Measurements from ENCODE around the gene ARHGAP15.

Gene ARHGAP15

GRCh38 chr2:143702931-143703330 is 573.7 kb downstream of the ARHGAP15 start:
- no peak for DNase-seq

- no peak for DNase-seq
These were observed 575.4 kb downstream of the ARHGAP15 start for GRCh38 chr2:143704451-143705106.

GRCh38 chr2:143705108-143705707 is 576.0 kb downstream of the ARHGAP15 start:
- no peak for DNase-seq

GRCh38 chr2:143706354-143706753 is 577.1 kb downstream of the ARHGAP15 start:
- DNase-seq, result no peak

- DNase-seq, result no peak
These were observed 579.5 kb downstream of the ARHGAP15 start for GRCh38 chr2:143708682-143709081.

- no peak for DNase-seq
These were observed 581.0 kb downstream of the ARHGAP15 start for GRCh38 chr2:143710196-143710595.

DNA sequence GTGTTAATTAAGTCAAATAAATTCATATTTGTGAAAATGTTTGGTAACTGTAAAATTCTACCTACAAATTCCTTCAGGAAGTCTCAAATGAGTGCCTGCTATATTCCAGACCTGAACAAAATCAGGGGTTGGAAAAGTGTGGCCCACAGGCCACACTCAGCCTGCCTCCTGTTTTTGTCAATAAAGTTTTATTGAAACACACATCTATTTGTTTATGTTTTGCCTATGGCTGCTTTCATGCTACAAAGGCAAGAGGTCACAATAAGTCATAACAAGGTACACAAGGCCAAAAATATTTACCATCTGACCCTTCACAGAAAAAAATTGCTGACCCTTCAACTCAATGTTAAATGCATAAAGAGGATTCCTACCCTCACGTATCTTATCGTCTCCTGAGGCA is 581.7 kb downstream of the ARHGAP15 start:
- DNase-seq, result no peak

- DNase-seq, result no peak
These were observed 587.3 kb downstream of the ARHGAP15 start for GRCh38 chr2:143716522-143716921.

GRCh38 chr2:143717053-143717452 is 587.8 kb downstream of the ARHGAP15 start:
- DNase-seq, result no peak

DNA sequence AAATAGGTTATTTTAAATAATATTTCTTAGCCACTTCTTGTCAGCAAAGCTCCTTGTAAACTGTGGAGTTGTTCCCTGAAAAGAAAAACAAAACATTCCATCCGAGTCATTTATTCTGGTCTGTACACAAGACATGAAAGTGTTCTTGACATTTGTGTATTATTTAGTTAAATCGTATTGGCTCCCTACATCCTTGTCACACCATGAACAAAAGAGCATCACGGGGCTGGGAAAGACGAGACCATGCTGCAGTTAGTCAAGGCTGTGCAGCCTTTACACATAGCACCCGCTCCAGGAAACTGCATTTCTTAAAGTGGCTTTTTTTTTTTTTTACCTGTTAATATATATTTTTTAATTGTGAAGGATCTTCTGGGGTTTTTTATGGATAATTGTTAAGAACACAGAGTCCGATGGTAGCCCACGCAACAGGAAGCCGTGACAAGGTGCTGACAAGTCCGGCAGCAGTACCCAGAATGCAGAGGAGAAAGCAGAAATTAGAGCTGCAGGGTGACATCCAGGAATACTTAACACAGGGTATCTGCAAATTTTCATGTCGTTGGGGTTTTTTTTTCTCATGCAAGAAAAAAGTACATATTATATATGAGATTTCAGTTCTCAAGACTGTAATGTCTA is 588.4 kb downstream of the ARHGAP15 start:
- no peak for DNase-seq

DNA sequence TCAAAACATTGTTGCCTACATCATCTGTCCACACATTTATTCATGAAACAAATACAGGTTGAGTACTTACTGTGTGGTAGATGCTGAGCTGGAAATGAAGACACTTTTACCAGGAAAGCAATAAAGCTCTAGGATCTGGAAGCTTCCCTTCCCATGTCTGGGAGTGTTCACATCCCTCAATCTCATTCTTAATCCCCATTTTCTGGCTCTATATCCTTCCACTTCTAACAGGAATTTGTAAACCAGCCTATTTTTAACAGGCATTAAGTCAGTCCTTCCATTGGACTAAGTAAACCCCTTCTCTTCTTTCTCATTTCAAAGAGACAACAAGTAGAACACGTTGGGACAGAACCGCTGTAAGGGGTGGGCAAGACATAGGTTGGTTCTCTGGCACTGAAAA is 589.5 kb downstream of the ARHGAP15 start:
- DNase-seq, result no peak

GRCh38 chr2:143719406-143719805 is 590.2 kb downstream of the ARHGAP15 start:
- DNase-seq, result no peak

DNA sequence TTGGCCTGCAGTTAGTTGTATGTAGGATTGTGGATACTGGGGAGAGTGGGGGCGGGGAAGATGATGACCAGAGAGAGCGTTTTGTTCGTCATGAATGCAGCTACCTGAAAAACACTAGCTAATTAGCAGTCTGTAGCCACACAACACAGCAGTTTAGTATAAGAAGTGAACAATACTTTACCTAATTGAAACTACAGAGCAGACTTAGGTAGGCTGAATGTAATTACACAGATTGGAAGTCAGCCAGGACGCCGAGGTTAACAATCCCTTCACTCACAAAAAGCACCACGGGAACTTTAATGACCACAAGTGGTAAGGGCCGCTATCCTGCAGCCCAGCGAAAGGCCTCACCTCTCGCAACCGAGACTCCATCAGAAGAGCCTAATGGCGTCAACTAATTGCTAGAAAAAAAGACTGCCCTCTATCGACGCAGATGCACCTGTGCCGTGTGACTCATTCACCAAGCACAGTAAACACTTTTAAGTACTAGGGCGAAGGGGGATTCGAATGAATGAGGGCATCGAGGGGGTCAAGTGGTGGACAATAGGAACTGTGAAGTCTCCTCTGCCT is 591.0 kb downstream of the ARHGAP15 start:
- DNase-seq, result no peak

DNA sequence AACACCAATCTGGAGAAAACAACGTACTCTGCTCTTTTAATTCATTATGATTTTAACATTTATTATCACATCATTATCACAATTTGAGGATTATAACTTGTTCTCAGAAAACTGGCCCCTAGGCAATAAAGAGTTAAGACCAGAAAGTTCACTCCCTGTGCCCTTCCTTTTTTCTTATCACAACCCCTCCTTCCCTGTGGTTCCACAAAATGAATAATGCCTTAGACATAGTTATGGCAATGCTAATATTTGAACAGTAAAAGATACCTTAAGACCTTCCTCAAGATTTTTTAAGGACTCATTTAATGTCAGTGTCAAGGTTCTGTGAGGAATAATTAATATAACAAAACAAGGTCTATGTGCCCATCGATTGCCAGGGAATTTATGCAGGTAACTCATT is 596.2 kb downstream of the ARHGAP15 start:
- no peak for DNase-seq

- DNase-seq, result no peak
These were observed 597.1 kb downstream of the ARHGAP15 start for GRCh38 chr2:143726151-143726845.

- peak; percentile 13 for DNase-seq
These were observed 599.3 kb downstream of the ARHGAP15 start for GRCh38 chr2:143728498-143728897.

- DNase-seq, result no peak
These were observed 600.1 kb downstream of the ARHGAP15 start for GRCh38 chr2:143729296-143729814.

DNA sequence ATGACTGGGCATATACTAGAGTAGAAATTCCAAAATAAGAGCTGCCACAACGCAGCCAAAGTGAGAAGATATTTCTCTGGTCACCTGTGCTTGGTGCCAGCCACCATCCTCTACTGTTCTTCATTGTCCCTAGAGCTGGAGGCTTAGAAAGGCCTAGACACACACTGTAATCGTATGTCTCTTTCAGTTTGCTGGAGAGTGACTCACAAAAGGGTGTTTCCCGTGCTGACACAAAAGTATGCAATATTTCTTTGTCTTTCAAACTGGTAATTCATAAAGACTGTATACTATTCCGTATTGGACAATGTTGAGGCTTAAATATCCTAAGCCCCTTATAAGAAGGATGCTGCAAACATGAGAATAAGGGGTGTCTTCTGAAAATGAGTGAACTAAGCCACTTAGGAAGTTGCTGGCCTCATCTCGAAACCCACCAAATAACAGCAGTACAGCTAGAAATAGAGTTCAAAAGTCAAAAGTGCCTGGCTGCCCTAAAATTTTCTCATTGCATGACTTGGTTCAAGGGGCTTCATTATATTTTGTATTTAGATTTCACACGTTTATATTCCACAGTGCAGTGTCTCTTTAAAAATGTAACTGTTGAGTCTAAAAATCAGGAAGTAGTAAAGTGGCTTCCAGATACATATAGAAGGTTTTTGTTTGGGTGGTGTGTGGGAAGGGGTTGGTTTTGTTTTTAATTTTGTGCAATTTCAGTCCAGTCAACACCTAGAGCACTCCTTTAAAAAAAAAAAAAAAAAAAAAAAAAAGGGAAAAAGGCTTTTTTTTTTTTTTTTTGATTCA is 601.1 kb downstream of the ARHGAP15 start:
- peak; percentile 28 for DNase-seq

- no peak for DNase-seq
These were observed 601.7 kb downstream of the ARHGAP15 start for GRCh38 chr2:143730953-143731260.

DNA sequence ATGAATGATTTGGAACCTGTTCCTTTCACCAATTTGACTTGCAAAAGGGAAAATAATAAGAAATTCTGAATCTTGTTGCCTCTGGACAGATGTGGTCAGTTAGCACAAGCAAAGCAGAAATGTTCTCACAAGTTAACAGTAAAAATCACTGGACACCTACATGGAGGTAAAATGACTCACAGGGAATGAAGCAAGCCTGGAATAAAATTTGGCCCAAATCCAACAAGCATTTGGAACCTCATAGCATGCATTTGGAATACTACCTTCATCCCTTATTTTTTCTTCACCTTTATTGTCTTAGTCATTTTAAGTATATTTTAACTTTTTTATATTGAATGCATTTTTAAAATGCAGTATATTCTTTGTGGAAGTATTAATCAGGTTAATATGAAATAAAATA is 602.9 kb downstream of the ARHGAP15 start:
- DNase-seq, result no peak

DNA sequence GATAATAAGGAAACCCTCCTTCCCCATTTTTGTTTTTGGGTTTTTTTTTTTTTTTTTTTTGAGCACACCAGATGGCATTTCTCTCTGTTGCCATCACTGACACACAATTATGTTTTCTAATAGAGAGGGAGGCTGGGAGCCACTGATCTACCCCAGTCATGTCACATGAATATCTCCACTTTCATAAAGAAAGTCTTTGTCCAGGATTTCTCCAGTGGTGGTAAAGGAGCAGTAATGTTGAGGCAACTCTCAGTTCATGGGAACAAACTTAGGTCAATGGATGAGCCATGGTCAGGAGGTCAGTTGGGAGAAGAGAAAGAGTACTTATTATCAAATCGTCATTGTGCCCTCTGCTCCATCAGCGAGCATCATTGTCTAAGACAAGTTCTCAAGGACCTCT is 603.7 kb downstream of the ARHGAP15 start:
- DNase-seq, result no peak

DNA sequence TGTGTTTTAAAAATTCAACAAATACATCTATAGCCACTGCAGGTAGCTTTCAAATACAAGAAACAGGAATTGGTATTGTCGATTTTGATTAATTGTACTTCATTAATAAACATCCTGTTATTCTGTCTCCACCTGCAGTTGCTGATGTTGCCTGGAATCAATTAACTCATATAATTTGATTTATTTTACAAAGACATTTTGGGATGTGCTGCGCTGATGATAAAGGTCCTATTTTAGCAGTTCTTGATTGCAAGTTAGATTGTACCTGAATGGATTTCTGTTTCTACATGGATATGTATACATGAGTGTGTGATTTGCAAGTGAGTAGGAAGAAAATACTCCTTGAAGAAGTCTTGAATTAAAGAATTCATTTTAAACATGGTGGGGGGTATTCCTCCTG is 605.3 kb downstream of the ARHGAP15 start:
- no peak for DNase-seq

GRCh38 chr2:143736904-143737303 is 607.7 kb downstream of the ARHGAP15 start:
- no peak for DNase-seq

Measured in CD4-positive, alpha-beta T cell treated with Interleukin-10 for 1 hour (primary cell).